HepG2 (cell line): ENCODE results near the gene RABL6. TPM values are rescaled to one million over a fixed set of nuclear protein-coding genes. Genes with fewer than 3 reads are reported as not detected.

Experiments
- ATAC-seq: fragments of 200-7000 bp; cut with Tn5 transposase; 3 replicates; pipeline ENCODE4 v1.9.1; 2020; ENCODE audit warnings: mild to moderate bottlenecking, moderate library complexity
- BruUV-seq: library from RNA; stranded (reverse); fragments of 400-500 nt; replicated peaks from 2 replicates; lab custom pipeline; 2021; lab: Mats Ljungman, UMichigan
- CTCF ChIA-PET: fragments of 300-600 bp; formaldehyde crosslinking; extraction: SDS; loops from one replicate; lab custom pipeline; 2021; ENCODE audit warnings: low total read pairs, inconsistent platforms, low intra/inter-chr PET ratio; lab: Yijun Ruan, JAX
- POLR2A ChIA-PET: fragments of 350-600 bp; sonication (Branson Sonifier 250); formaldehyde crosslinking; loops from one replicate; lab custom pipeline; 2020; ENCODE audit warnings: antibody characterized with exemption, inconsistent platforms; lab: Yijun Ruan, JAX
- DNase-seq: peaks from one replicate; pipeline ENCODE4 v3.0.0-alpha.2; 2015; ENCODE audit warnings: low spot score
- FAIRE-seq: peaks from 3 replicates; lab custom pipeline; 2011; peaks lifted over from hg19 to GRCh38; lab: Jason Lieb, UNC
- H2AFZ ChIP-seq: one replicate; pipeline ENCODE4 v1.6.1; 2011; ENCODE audit warnings: low read length, inconsistent platforms
- H3K27ac ChIP-seq: fragments of 300-600 bp; 3 replicates; pipeline ENCODE4 v1.8.0; 2011; ENCODE audit warnings: mixed run types, mild to moderate bottlenecking, mixed read lengths, low read length, inconsistent platforms; ENCODE audit not compliant: insufficient read depth; ENCODE audit errors: extremely low read length
- H3K27me3 ChIP-seq, 2 experiments: fragments of 200-600 bp in 1 of 2; 2 replicates in 1 of 2; 3 replicates in 1 of 2; pipeline versions ENCODE4 v1.6.0 to v1.8.0; 2011; ENCODE audit warnings: low read length in 2 of 2, mild to moderate bottlenecking in 2 of 2, moderate library complexity in 2 of 2, inconsistent platforms in 1 of 2; ENCODE audit not compliant: insufficient read depth in 2 of 2, control insufficient read depth in 1 of 2
- H3K36me3 ChIP-seq, 2 experiments: fragments of 200-600 bp in 1 of 2; replicated peaks in 1 of 2; 2 replicates in 1 of 2; 3 replicates in 1 of 2; pipeline versions ENCODE4 v1.5.1 to v1.8.0; 2011; ENCODE audit warnings: low read length in 2 of 2, inconsistent platforms in 1 of 2; ENCODE audit not compliant: insufficient read depth in 2 of 2, control insufficient read depth in 1 of 2
- H3K4me1 ChIP-seq: 2 replicates; pipeline ENCODE4 v1.5.1; 2012; ENCODE audit warnings: low read length, inconsistent platforms; ENCODE audit not compliant: insufficient read depth
- H3K4me2 ChIP-seq: 2 replicates; pipeline ENCODE4 v1.6.0; 2011; ENCODE audit warnings: low read depth, low read length, inconsistent platforms
- H3K4me3 ChIP-seq, 3 experiments: fragments of 200-600 bp in 1 of 3; sonication (generic), shearing (Covaris generic) in 1 of 3; replicated peaks in 1 of 3; 2 replicates each; pipeline ENCODE4 v1.5.1; 2011 to 2016; ENCODE audit warnings: low read length in 3 of 3, inconsistent platforms in 2 of 3, low read depth in 2 of 3, mild to moderate bottlenecking in 2 of 3, control low read depth in 1 of 3, mixed read lengths in 1 of 3; ENCODE audit not compliant: insufficient read depth in 1 of 3
- H3K79me2 ChIP-seq: one replicate; pipeline ENCODE4 v1.6.1; 2011; ENCODE audit warnings: low read length, inconsistent platforms; ENCODE audit not compliant: insufficient read depth
- H3K9ac ChIP-seq: 2 replicates; pipeline ENCODE4 v1.6.0; 2011; ENCODE audit warnings: mild to moderate bottlenecking, low read depth, low read length, inconsistent platforms; ENCODE audit not compliant: insufficient read depth
- H3K9me3 ChIP-seq: 2 replicates; pipeline ENCODE4 v1.5.1; 2012; ENCODE audit warnings: mild to moderate bottlenecking, low read length
- H4K20me1 ChIP-seq: 2 replicates; pipeline ENCODE4 v1.6.0; 2011; ENCODE audit warnings: inconsistent platforms, mild to moderate bottlenecking, low read length, moderate library complexity; ENCODE audit not compliant: insufficient read depth
- ETS1 ChIP-seq: sonication (generic); formaldehyde crosslinking; IDR thresholded peaks from 2 replicates; pipeline ENCODE4 v1.4.0; 2020; ENCODE audit warnings: missing genetic modification reagents
- GTF2F1 ChIP-seq: fragments of 150-350 bp; IDR thresholded peaks from 2 replicates; pipeline ENCODE4 v1.6.1; 2014; ENCODE audit warnings: low read length
- IRX3 ChIP-seq: sonication (generic); formaldehyde crosslinking; IDR thresholded peaks from 2 replicates; pipeline ENCODE4 v1.8.1; 2023; ENCODE audit warnings: mild to moderate bottlenecking, low read depth, missing genetic modification reagents, borderline replicate concordance
- ISX ChIP-seq: sonication (generic); formaldehyde crosslinking; conservative IDR thresholded peaks from 2 replicates; pipeline ENCODE4 v1.5.0; 2020; ENCODE audit warnings: missing genetic modification reagents
- KLF13 ChIP-seq: sonication (generic); formaldehyde crosslinking; IDR thresholded peaks from 2 replicates; pipeline ENCODE4 v1.4.0; 2020; ENCODE audit warnings: mild to moderate bottlenecking, missing genetic modification reagents
- MTA3 ChIP-seq: sonication (generic); formaldehyde crosslinking; IDR thresholded peaks from 2 replicates; pipeline ENCODE4 v1.4.0; 2020; ENCODE audit warnings: missing genetic modification reagents
- MTF1 ChIP-seq: sonication (generic); formaldehyde crosslinking; IDR thresholded peaks from 2 replicates; pipeline ENCODE4 v1.5.0; 2020; ENCODE audit warnings: missing genetic modification reagents
- NBN ChIP-seq: fragments of 450-650 bp; conservative IDR thresholded peaks from 2 replicates; pipeline ENCODE4 v1.6.1; 2017
- NFKB2 ChIP-seq: sonication (generic); formaldehyde crosslinking; IDR thresholded peaks from 2 replicates; pipeline ENCODE4 v1.4.0; 2020; ENCODE audit warnings: missing genetic modification reagents, borderline replicate concordance
- RNF2 ChIP-seq: fragments of 450-650 bp; conservative IDR thresholded peaks from 2 replicates; pipeline ENCODE4 v1.6.1; 2016; ENCODE audit warnings: low read depth
- SMYD3 ChIP-seq: sonication (generic); formaldehyde crosslinking; IDR thresholded peaks from 2 replicates; pipeline ENCODE4 v1.8.1; 2023; ENCODE audit warnings: mild to moderate bottlenecking, missing genetic modification reagents
- SNRNP70 ChIP-seq: fragments of 200-400 bp; formaldehyde crosslinking; IDR thresholded peaks from 2 replicates; pipeline ENCODE4 v1.6.1; 2017; ENCODE audit warnings: mild to moderate bottlenecking, low read depth, low read length, moderate library complexity
- SP1 ChIP-seq, 2 experiments: fragments of 450-650 bp in 1 of 2; sonication (generic) in 1 of 2; formaldehyde crosslinking in 1 of 2; IDR thresholded peaks; 2 replicates each; pipeline versions ENCODE4 v1.4.0 to v1.6.1; 2016 to 2020; ENCODE audit warnings: missing genetic modification reagents in 1 of 2
- SYNCRIP ChIP-seq: fragments of 200-400 bp; formaldehyde crosslinking; IDR thresholded peaks from 2 replicates; pipeline ENCODE4 v1.6.1; 2018; ENCODE audit warnings: mild to moderate bottlenecking, low read depth, low read length; ENCODE audit not compliant: insufficient read depth
- TBL1XR1 ChIP-seq: fragments of 150-350 bp; IDR thresholded peaks from 2 replicates; pipeline ENCODE4 v1.6.1; 2014; ENCODE audit warnings: borderline replicate concordance, low read length; ENCODE audit not compliant: partially characterized antibody
- U2AF1 ChIP-seq: fragments of 200-400 bp; formaldehyde crosslinking; optimal IDR thresholded peaks from 2 replicates; pipeline ENCODE3; 2017; ENCODE audit warnings: mild to moderate bottlenecking, low read depth, low read length
- ZNF775 ChIP-seq: sonication (generic); formaldehyde crosslinking; IDR thresholded peaks from 2 replicates; pipeline ENCODE4 v1.4.0; 2020; ENCODE audit warnings: missing genetic modification reagents, mild to moderate bottlenecking, moderate library complexity, borderline replicate concordance
- WGBS: methylation state at CpG from one replicate; pipeline ENCODE4 v1.1.6; 2017; ENCODE audit warnings: low lambda C conversion rate; 5-methylcytosine and 5-hydroxymethylcytosine counted together
- in situ Hi-C: cut with HindIII; loops from 2 replicates; pipeline ENCODE4 v1.10.0; 2017; ENCODE audit warnings: low pct_unique_long_range_greater_than_20kb; ENCODE audit not compliant: extremely low pct_ligation_motif_present
- intact Hi-C: fragments of 100-400 bp; cut with micrococcal nuclease; formaldehyde crosslinking; loops from one replicate; pipeline ENCODE4 v1.10.0; 2022; ENCODE audit not compliant: unreplicated experiment
- polyA plus RNA-seq, 8 experiments: library from polyadenylated mRNA; depleted of rRNA in 3 of 8; stranded (reverse) in 7 of 8; unstranded in 1 of 8; fragments of >200 nt; fragmentation: Illumina TruSeq in 4 of 8; extraction: Trizol in 4 of 8; gene quantifications; 2 replicates each; pipeline versions ENCODE4 v1.2.1 to v1.2.3, GENCODE V29; 2011 to 2016; ENCODE audit warnings: low read depth in 4 of 8, missing spikeins in 1 of 8, mixed read lengths in 1 of 8; ENCODE audit not compliant: insufficient read depth in 1 of 8
- total RNA-seq, 5 experiments: library from RNA; depleted of rRNA; stranded (reverse); fragments of >200 nt; fragmentation: Illumina TruSeq; extraction: Trizol; gene quantifications; 2 replicates each; pipeline ENCODE4 v1.2.3, GENCODE V29; 2016; ENCODE audit warnings: low read depth in 1 of 5
- TF ChIP-seq, protein P1 (sequence below): IDR thresholded peaks from 2 replicates; pipeline ENCODE4 v1.6.1; 2016; ENCODE audit warnings: mild to moderate bottlenecking, missing biosample characterization, missing genetic modification reagents
- TF ChIP-seq, protein P2 (sequence below): IDR thresholded peaks from 2 replicates; pipeline ENCODE4 v1.6.1; 2016

RABL6 gene
- total and polyA plus RNA-seq, 2 of the 13 experiments (the other 11 are each of a cell fraction or from before 2014, with no cell fraction given): 81.5 to 125 TPM

DNA sequence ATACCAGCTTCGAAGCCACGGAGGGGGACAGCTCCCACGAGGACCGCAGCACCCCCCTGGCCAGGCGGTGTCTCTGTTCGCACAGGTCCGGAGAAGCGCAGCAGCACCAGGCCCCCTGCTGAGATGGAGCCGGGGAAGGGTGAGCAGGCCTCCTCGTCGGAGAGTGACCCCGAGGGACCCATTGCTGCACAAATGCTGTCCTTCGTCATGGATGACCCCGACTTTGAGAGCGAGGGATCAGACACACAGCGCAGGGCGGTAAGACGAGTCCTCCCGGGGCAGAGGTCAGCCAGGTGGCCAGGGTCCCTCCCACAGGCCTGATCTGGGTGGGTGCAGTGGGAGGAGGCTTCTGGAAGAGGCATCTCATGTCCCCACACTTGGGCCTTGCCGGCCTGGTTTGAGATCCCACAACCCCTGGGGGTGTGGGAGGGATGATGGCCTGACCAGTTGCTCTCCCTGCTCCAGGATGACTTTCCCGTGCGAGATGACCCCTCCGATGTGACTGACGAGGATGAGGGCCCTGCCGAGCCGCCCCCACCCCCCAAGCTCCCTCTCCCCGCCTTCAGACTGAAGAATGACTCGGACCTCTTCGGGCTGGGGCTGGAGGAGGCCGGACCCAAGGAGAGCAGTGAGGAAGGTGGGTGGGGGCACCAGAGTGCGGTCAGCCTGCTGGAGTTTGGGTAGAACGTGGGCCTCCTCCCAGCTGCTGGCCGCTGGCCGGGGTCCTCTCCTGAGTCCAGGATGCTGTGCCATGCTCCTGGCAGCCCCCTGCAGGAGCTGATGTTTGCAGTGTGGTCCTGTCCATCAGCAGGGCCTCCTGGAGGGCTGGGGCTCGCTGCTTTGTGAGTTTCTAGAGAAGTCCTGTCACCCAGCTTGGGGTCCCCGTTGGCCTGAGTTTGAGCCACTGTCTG, 31.7 kb downstream of the RABL6 start:
- no peak for FAIRE-seq
- Histone ChIP-seq H3K27ac (peak overlapping the region; percentile 62), H3K4me2 (no peak overlapping the region), H3K9me3 (no peaks in the 10 kb centered on the region), H3K4me1 (peaks cover 41% of the 10 kb centered on the region), H3K27me3 (no peaks in the 10 kb centered on the region), H3K9ac (no peak overlapping the region), H3K79me2 (no peaks in the 10 kb centered on the region), H3K36me3 (peaks cover 10 to 11% of the 10 kb centered on the region in 2 experiments; a peak in 3 of 5 replicates), H4K20me1 (no peaks in the 10 kb centered on the region), H2AFZ (no peak overlapping the region), H3K4me3 (no peak overlapping the region)
- ChIA-PET POLR2A (interaction anchor here (1.5 kb wide), 1 partner anchor 47 kb away, joined by 3 read pairs; the partner anchor contains the start of gene TRAF2), CTCF (no interaction called here)
- BruUV-seq: no TSS peak
- WGBS: 97% methylated on average over 26 of the region's 36 CpGs
- no peak for DNase-seq
- in situ Hi-C loops (loop anchor here (10.0 kb wide), 1 partner anchor 195 kb away; the partner anchor contains the start of gene FUT7), intact Hi-C loops (no loop called here)
- no peak for ATAC-seq
- TF ChIP-seq ZNF775 (CRISPR knock-in tag) (no peak), RNF2 (no peak), U2AF1 (no peak), TBL1XR1 (no peak), NBN (no peak), SP1 (IDR thresholded peaks at IDR 0.05) (no peak), SP1 (CRISPR knock-in tag; IDR thresholded peaks at IDR 0.05) (no peak), MTF1 (CRISPR knock-in tag) (no peak), NFKB2 (CRISPR knock-in tag) (0 out of 2 replicates have a peak, but pooled peaks have one; percentile 4), IRX3 (no peak), SYNCRIP (no peak), SNRNP70 (no peak), SMYD3 (no peak), MTA3 (no peak), KLF13 (CRISPR knock-in tag) (no peak), ETS1 (CRISPR knock-in tag) (no peak), ISX (CRISPR knock-in tag) (no peak), GTF2F1 (no peak)
- TF ChIP-seq, protein P1, sequence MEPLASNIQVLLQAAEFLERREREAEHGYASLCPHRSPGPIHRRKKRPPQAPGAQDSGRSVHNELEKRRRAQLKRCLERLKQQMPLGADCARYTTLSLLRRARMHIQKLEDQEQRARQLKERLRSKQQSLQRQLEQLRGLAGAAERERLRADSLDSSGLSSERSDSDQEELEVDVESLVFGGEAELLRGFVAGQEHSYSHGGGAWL (CRISPR knock-in tag): no peak
- TF ChIP-seq, protein P2, sequence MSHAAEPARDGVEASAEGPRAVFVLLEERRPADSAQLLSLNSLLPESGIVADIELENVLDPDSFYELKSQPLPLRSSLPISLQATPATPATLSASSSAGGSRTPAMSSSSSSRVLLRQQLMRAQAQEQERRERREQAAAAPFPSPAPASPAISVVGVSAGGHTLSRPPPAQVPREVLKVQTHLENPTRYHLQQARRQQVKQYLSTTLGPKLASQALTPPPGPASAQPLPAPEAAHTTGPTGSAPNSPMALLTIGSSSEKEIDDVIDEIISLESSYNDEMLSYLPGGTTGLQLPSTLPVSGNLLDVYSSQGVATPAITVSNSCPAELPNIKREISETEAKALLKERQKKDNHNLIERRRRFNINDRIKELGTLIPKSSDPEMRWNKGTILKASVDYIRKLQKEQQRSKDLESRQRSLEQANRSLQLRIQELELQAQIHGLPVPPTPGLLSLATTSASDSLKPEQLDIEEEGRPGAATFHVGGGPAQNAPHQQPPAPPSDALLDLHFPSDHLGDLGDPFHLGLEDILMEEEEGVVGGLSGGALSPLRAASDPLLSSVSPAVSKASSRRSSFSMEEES (CRISPR knock-in tag): no peak
